ENCODE data around the gene FGF12.

The FGF12 gene

DNA sequence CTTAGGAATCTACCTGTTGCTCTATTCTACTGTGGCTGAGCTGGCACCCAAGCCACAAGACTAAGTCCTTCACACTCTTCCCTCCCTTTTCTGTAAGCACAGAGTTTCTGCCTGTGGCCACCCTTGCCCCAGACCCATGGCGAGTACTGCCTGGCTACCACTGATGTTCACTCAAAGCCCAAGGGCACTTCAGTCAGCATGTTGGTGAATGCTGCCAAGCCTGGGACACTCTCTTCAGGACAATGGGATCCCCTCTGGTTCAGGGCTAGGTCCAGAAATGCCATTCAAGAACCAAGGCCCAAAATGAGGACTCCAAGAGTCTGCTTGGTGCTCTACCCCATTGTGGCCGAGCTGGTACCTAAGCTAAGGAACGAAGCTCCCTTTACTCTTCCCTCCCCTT lies 184.2 kb downstream of the FGF12 start:
- H3K27ac ChIP-seq (ENCODE audit: low read length) = no peak overlapping the region
- no peak overlapping the region for H3K9ac ChIP-seq (ENCODE audit: low read length)
- no peaks in the 10 kb centered on the region for H3K36me3 ChIP-seq (replicated peaks; ENCODE audit: low read depth, low read length)
- no peak overlapping the region for H3K4me2 ChIP-seq (ENCODE audit: low read length)
- H2AFZ ChIP-seq (ENCODE audit: low read depth, low read length) = no peak overlapping the region
- no peaks in the 10 kb centered on the region for H3K27me3 ChIP-seq (ENCODE audit: low read depth, low read length)
- H3K4me1 ChIP-seq (ENCODE audit: low read length) = no peaks in the 10 kb centered on the region
- H3K9me3 ChIP-seq (ENCODE audit: insufficient read depth, low read length) = no peaks in the 10 kb centered on the region
- TF ChIP-seq EZH2phosphoT487 (IDR thresholded peaks at IDR 0.05; ENCODE audit: low read depth) = no peak
- TF ChIP-seq, protein P1, sequence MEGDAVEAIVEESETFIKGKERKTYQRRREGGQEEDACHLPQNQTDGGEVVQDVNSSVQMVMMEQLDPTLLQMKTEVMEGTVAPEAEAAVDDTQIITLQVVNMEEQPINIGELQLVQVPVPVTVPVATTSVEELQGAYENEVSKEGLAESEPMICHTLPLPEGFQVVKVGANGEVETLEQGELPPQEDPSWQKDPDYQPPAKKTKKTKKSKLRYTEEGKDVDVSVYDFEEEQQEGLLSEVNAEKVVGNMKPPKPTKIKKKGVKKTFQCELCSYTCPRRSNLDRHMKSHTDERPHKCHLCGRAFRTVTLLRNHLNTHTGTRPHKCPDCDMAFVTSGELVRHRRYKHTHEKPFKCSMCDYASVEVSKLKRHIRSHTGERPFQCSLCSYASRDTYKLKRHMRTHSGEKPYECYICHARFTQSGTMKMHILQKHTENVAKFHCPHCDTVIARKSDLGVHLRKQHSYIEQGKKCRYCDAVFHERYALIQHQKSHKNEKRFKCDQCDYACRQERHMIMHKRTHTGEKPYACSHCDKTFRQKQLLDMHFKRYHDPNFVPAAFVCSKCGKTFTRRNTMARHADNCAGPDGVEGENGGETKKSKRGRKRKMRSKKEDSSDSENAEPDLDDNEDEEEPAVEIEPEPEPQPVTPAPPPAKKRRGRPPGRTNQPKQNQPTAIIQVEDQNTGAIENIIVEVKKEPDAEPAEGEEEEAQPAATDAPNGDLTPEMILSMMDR (IDR thresholded peaks at IDR 0.05; ENCODE audit: low read depth, low read length) = no peak
- H3K4me3 ChIP-seq (ENCODE audit: low read length) = no peak overlapping the region
- H3K79me2 ChIP-seq (ENCODE audit: low read length) = no peaks in the 10 kb centered on the region
- no peaks in the 10 kb centered on the region for H4K20me1 ChIP-seq (ENCODE audit: insufficient read depth, low read length)

GRCh38 chr3:192516820-192517219 lies 210.5 kb downstream of the FGF12 start:
- Histone ChIP-seq H3K36me3 (replicated peaks; ENCODE audit: low read depth, low read length) (no peaks in the 10 kb centered on the region), H3K4me2 (ENCODE audit: low read length) (no peak overlapping the region), H3K9ac (ENCODE audit: low read length) (no peak overlapping the region), H3K27me3 (ENCODE audit: low read depth, low read length) (no peaks in the 10 kb centered on the region), H3K79me2 (ENCODE audit: low read length) (no peaks in the 10 kb centered on the region), H4K20me1 (ENCODE audit: insufficient read depth, low read length) (no peaks in the 10 kb centered on the region), H3K27ac (ENCODE audit: low read length) (no peak overlapping the region), H3K4me1 (ENCODE audit: low read length) (no peaks in the 10 kb centered on the region), H2AFZ (ENCODE audit: low read depth, low read length) (no peak overlapping the region), H3K9me3 (ENCODE audit: insufficient read depth, low read length) (no peaks in the 10 kb centered on the region), H3K4me3 (ENCODE audit: low read length) (no peak overlapping the region)
- no peak for TF ChIP-seq EZH2phosphoT487 (IDR thresholded peaks at IDR 0.05; ENCODE audit: low read depth)
- TF ChIP-seq, protein P1 (IDR thresholded peaks at IDR 0.05; ENCODE audit: low read depth, low read length) = no peak

DNA sequence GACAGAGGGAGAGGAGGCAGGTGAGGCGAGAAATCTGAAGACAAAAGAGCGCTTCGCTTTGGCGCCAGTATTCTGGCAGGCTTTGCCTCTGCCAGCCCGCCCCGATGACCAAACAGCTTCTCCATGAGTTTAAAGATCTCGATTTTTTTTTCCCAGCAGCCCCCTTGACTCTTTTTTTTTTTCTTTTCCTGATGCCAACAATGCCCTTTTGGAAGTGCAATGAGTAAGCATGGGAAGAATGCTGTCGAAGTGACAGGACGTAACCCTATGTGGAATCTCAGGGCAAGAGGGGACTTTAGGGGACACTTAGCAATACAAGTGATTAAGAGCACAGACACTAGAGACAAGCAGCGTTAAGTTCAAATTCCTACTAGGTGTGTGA lies 211.7 kb downstream of the FGF12 start:
- Histone ChIP-seq H3K36me3 (replicated peaks; ENCODE audit: low read depth, low read length) (no peaks in the 10 kb centered on the region), H3K4me2 (ENCODE audit: low read length) (no peak overlapping the region), H3K27me3 (ENCODE audit: low read depth, low read length) (no peaks in the 10 kb centered on the region), H3K4me3 (ENCODE audit: low read length) (no peak overlapping the region), H3K9ac (ENCODE audit: low read length) (no peak overlapping the region), H3K27ac (ENCODE audit: low read length) (no peak overlapping the region), H2AFZ (ENCODE audit: low read depth, low read length) (no peak overlapping the region), H3K79me2 (ENCODE audit: low read length) (no peaks in the 10 kb centered on the region), H3K4me1 (ENCODE audit: low read length) (no peaks in the 10 kb centered on the region), H3K9me3 (ENCODE audit: insufficient read depth, low read length) (0 out of 2 replicates have a peak, but pooled peaks cover 2% of the 10 kb centered on the region), H4K20me1 (ENCODE audit: insufficient read depth, low read length) (no peaks in the 10 kb centered on the region)
- TF ChIP-seq, protein P1 (IDR thresholded peaks at IDR 0.05; ENCODE audit: low read depth, low read length) = no peak

DNA sequence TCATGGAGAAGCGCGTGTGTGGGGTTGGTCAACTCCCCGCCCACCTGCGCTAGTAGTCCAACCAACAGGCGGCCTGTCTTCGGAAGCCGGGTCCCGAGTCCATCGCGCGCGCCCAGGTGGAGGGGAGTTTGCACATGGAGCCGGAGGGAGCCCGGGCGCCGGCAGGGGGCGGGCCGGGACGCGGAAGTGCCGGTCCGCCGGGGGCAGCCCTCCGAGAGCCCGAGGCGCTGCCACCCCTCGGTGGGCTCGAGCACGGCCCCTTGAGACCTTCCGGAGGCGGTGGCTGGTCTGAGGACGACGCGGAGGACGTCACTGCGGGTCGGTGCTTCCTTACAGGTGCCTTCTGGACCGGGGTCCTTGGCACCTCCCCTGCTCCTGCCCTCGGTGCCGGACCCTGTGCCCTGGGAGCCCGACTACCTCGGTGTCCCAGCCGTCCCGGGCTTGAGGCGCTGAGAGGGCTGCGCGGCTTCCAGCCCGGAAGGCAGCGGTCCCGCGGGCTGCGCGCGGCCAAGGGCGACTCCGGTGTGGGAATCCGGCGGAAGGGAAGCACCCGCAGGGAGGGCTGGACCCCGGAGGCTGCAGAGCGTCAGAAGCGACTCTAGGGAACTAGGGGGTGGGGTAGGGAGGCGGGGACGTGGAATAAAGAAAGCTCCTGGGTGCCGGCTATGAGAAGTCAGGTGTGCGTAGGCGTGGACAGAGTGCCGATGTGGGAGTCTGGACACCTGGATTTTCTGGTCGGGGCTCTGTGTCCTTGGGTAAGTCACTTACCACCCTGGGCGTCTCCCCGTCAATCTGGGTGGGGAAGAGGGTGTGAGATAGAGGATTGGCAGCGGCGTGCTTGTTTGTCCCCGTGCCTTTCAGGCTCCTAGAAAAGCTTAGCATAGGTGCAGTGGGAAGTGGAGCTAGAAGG lies 212.3 kb downstream of the FGF12 start:
- no peak overlapping the region for H3K4me3 ChIP-seq (ENCODE audit: low read length)
- H3K27me3 ChIP-seq (ENCODE audit: low read depth, low read length) = no peaks in the 10 kb centered on the region
- H3K36me3 ChIP-seq (replicated peaks; ENCODE audit: low read depth, low read length) = no peaks in the 10 kb centered on the region
- TF ChIP-seq, protein P1 (IDR thresholded peaks at IDR 0.05; ENCODE audit: low read depth, low read length) = no peak
- TF ChIP-seq EZH2phosphoT487 (IDR thresholded peaks at IDR 0.05; ENCODE audit: low read depth) = no peak
- H2AFZ ChIP-seq (ENCODE audit: low read depth, low read length) = no peak overlapping the region
- H3K27ac ChIP-seq (ENCODE audit: low read length) = no peak overlapping the region
- H4K20me1 ChIP-seq (ENCODE audit: insufficient read depth, low read length) = no peaks in the 10 kb centered on the region
- 0 out of 2 replicates have a peak, but pooled peaks cover 4% of the 10 kb centered on the region for H3K9me3 ChIP-seq (ENCODE audit: insufficient read depth, low read length)
- no peaks in the 10 kb centered on the region for H3K4me1 ChIP-seq (ENCODE audit: low read length)
- no peak overlapping the region for H3K9ac ChIP-seq (ENCODE audit: low read length)
- no peak overlapping the region for H3K4me2 ChIP-seq (ENCODE audit: low read length)
- no peaks in the 10 kb centered on the region for H3K79me2 ChIP-seq (ENCODE audit: low read length)

All from OCI-LY3 (cell line).